Ascending aorta (tissue), 2 donors: ENCODE data around the gene WRAP53. TPM values are rescaled to one million over a fixed set of nuclear protein-coding genes. Genes with fewer than 3 reads are reported as not detected.

Experiments used
- DNase-seq, 2 donors: peaks; one replicate each; pipeline ENCODE4 v3.0.0-alpha.2; 2019; ENCODE audit warnings: low spot score in 2 of 2
- H3K27ac ChIP-seq, 2 donors: fragments of 200-600 bp; sonication (generic); one replicate each; pipeline ENCODE4 v1.5.1; 2016 to 2017; ENCODE audit warnings: mild to moderate bottlenecking in 1 of 2
- H3K27me3 ChIP-seq: fragments of 200-600 bp; sonication (generic); one replicate; pipeline ENCODE4 v1.5.1; 2017
- H3K36me3 ChIP-seq, 2 donors: fragments of 200-600 bp; sonication (generic); one replicate each; pipeline ENCODE4 v1.5.1; 2016
- H3K4me1 ChIP-seq, 2 donors: fragments of 200-600 bp; sonication (generic); one replicate each; pipeline ENCODE4 v1.5.1; 2016 to 2017; ENCODE audit warnings: mild to moderate bottlenecking in 1 of 2
- H3K4me3 ChIP-seq, 2 donors: fragments of 200-600 bp; sonication (generic); one replicate each; pipeline ENCODE4 v1.5.1; 2016 to 2017; ENCODE audit warnings: mild to moderate bottlenecking in 1 of 2
- H3K9me3 ChIP-seq, 2 donors: fragments of 200-600 bp; sonication (generic); one replicate each; pipeline ENCODE4 v1.5.1; 2016
- CTCF ChIP-seq, 3 experiments: fragments of 200-600 bp in 2 of 3; fragments of 450-650 bp in 1 of 3; sonication (generic) in 2 of 3; IDR thresholded peaks; one replicate each; pipeline ENCODE4 v1.5.1; 2016 to 2019; ENCODE audit warnings: antibody characterized with exemption in 3 of 3, mild to moderate bottlenecking in 1 of 3, moderate library complexity in 1 of 3
- intact Hi-C: fragments of 100-400 bp; cut with DNase I; formaldehyde crosslinking; loops from one replicate; pipeline ENCODE4 v1.15.1; 2023
- total RNA-seq: library from RNA; depleted of rRNA; stranded (reverse); fragments of >200 nt; gene quantifications from one replicate; pipeline ENCODE4 v1.1.0, GENCODE V29; 2016

The WRAP53 gene
- total RNA-seq, 1 donor from 2014 or later = 1.5 TPM

GRCh38 chr17:7712111-7712771, 24.0 kb downstream of the WRAP53 start:
- Histone ChIP-seq H3K4me1 (peaks cover 0 to 10% of the 10 kb centered on the region in 2 donors), H3K36me3 (no peaks in the 10 kb centered on the region), H3K4me3 (no peak overlapping the region), H3K27me3 (no peaks in the 10 kb centered on the region), H3K9me3 (no peaks in the 10 kb centered on the region), H3K27ac (no peak overlapping the region)
- no peak for DNase-seq
- TF ChIP-seq CTCF (IDR thresholded peaks at IDR 0.05) = no peak
- intact Hi-C loops = no loop called here

DNA sequence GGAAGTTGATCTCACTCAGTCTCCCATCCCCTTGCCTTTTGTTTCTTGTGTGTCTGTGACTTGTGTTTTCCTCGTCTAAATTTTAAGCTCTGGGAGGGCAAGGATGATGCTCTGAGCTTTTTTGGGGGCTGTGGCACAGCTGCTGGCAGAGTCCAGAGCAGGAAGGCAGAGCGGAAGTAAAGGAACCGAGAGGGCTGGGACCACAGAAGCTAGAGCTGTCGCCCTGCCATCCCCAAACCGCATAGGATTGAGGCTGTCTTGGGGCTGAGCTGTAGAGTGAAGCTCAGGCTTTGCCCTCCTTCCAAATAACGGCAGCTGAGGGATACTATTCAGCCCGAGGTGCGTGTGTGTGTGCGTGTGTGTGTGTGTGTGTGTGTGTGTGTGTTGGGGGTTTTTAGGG, 25.5 kb downstream of the WRAP53 start:
- no peaks in the 10 kb centered on the region for H3K9me3 ChIP-seq
- intact Hi-C loops = no loop called here
- no peaks in the 10 kb centered on the region for H3K36me3 ChIP-seq
- no peaks in the 10 kb centered on the region for H3K27me3 ChIP-seq
- no peak overlapping the region for H3K27ac ChIP-seq
- peaks cover 0 to 18% of the 10 kb centered on the region in 2 donors for H3K4me1 ChIP-seq
- no peak for DNase-seq
- no peak overlapping the region for H3K4me3 ChIP-seq
- TF ChIP-seq CTCF (IDR thresholded peaks at IDR 0.05) = no peak

- DNase-seq = no peak
- Histone ChIP-seq H3K9me3 (no peaks in the 10 kb centered on the region), H3K27me3 (no peaks in the 10 kb centered on the region), H3K36me3 (no peaks in the 10 kb centered on the region), H3K4me3 (no peak overlapping the region), H3K4me1 (peaks cover 0 to 18% of the 10 kb centered on the region in 2 donors), H3K27ac (no peak overlapping the region)
- TF ChIP-seq CTCF (IDR thresholded peaks at IDR 0.05) = no peak
- intact Hi-C loops = no loop called here
Measured at GRCh38 chr17:7714721-7715594, 26.7 kb downstream of the WRAP53 start.

DNA sequence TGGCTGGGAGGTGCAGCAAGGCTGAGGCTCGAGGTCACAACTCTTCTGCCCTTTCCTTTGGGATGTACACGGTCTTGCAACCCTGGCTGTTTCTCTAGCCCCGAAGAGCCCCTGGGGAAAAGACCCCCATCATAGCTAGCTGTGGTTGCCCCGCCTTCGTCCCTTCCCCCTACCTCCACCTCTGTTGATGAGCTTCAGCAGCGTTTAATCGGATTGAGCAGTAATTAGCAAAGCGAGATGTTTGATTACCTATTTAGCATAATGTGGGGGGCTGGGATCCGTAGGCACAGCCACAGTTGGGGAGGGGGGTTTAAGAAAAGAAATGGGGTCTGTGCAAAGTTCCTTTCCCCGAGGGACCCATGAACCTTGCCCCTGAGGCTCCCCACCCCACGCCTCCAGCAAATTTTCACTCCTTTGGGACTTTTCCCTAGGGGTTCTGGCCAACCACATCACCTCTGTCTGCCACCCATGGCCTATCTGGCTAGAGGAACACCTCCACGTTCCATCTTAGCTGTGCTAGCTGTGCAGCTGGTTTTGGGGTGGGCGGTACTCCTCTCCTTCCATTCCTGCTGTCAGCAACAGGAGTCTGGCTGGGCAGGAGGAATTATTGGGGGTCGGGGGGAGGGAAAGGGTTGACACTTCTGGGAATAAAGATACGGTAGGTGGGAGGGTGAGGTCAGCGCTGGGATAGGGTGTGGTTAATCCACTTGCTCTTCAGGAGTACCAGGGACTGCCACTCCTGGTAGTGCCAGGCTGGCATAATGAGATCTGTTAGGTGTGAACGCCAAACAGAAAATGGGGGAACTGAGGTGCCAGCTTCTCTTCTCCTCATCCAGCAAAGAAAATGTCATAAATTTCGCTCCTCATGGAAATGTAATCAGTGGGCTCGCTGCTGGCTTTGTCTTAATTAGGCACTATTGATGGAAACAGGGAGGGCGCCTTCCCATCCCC, 27.9 kb downstream of the WRAP53 start:
- intact Hi-C loops = no loop called here
- H3K4me1 ChIP-seq = peaks cover 0 to 18% of the 10 kb centered on the region in 2 donors
- no peaks in the 10 kb centered on the region for H3K36me3 ChIP-seq
- H3K27me3 ChIP-seq = no peaks in the 10 kb centered on the region
- TF ChIP-seq CTCF (IDR thresholded peaks at IDR 0.05) = no peak
- no peak for DNase-seq
- H3K9me3 ChIP-seq = no peaks in the 10 kb centered on the region
- peak overlapping the region; percentile 69 to 73 for H3K4me3 ChIP-seq
- H3K27ac ChIP-seq = no peak overlapping the region
